Measurements from ENCODE around the gene PLXNB2.

DNA sequence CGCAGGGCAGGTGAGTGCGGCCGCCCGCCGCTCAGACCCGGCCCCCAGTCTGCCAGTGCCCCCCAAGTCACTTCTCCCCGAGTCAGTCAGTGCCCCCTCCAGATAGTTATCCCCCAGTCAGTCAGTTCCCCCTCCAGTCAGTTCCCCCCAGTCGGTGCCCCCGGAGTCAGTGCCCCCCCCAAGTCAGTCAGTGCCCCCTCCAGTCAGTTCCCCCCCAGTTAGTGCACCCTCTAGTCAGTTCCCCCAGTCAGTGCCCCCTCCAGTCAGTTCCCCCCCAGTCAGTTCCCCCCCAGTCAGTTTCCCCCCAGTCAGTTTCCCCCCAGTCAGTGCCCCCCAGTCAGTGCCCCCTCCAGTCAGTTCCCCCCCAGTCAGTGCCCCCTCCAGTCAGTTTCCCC lies 36.1 kb upstream of the PLXNB2 start:
- TF ChIP-seq CTCF (IDR thresholded peaks at IDR 0.05) (no peak), POLR2A (IDR thresholded peaks at IDR 0.05) (no peak)
